ENCODE data around the gene NUDCD3. TPM values are rescaled to one million over a fixed set of nuclear protein-coding genes. Genes with fewer than 3 reads are reported as not detected.

NUDCD3 gene
- polyA plus RNA-seq, 1 donor = 68.3 TPM

- H3K4me1 ChIP-seq (ENCODE audit: control insufficient read depth, insufficient read depth, low read length) = no peaks in the 10 kb centered on the region
- peaks cover 40% of the 10 kb centered on the region for H3K36me3 ChIP-seq (ENCODE audit: control insufficient read depth, insufficient read depth, low read length)
- H3K9me3 ChIP-seq (ENCODE audit: control insufficient read depth, low read depth, low read length) = no peaks in the 10 kb centered on the region
- H3K27me3 ChIP-seq (ENCODE audit: control insufficient read depth, insufficient read depth, low read length) = no peaks in the 10 kb centered on the region
- no peak overlapping the region for H3K27ac ChIP-seq (ENCODE audit: low read length)
- 80% methylated on average over 1 of the region's 1 CpG for WGBS (ENCODE audit: insufficient coverage, low lambda C conversion rate)
- no peak for DNase-seq
- no peak overlapping the region for H3K4me3 ChIP-seq (ENCODE audit: low read length)
These were observed 40.9 kb downstream of the NUDCD3 start for GRCh38 chr7:44449584-44449928.

GRCh38 chr7:44448922-44449583 is 41.4 kb downstream of the NUDCD3 start:
- no peak overlapping the region for H3K4me3 ChIP-seq (ENCODE audit: low read length)
- H3K4me1 ChIP-seq (ENCODE audit: control insufficient read depth, insufficient read depth, low read length) = no peaks in the 10 kb centered on the region
- WGBS (ENCODE audit: insufficient coverage, low lambda C conversion rate) = 68% methylated on average over 3 of the region's 4 CpGs
- H3K9me3 ChIP-seq (ENCODE audit: control insufficient read depth, low read depth, low read length) = no peaks in the 10 kb centered on the region
- no peaks in the 10 kb centered on the region for H3K27me3 ChIP-seq (ENCODE audit: control insufficient read depth, insufficient read depth, low read length)
- no peak for DNase-seq
- H3K36me3 ChIP-seq (ENCODE audit: control insufficient read depth, insufficient read depth, low read length) = peaks cover 42% of the 10 kb centered on the region
- no peak overlapping the region for H3K27ac ChIP-seq (ENCODE audit: low read length)

- H3K27me3 ChIP-seq (ENCODE audit: control insufficient read depth, insufficient read depth, low read length) = no peaks in the 10 kb centered on the region
- no peak overlapping the region for H3K4me3 ChIP-seq (ENCODE audit: low read length)
- no CpG with 5 or more reads among the region's 5 CpGs for WGBS (ENCODE audit: insufficient coverage, low lambda C conversion rate)
- DNase-seq = no peak
- H3K27ac ChIP-seq (ENCODE audit: low read length) = no peak overlapping the region
- peaks cover 44% of the 10 kb centered on the region for H3K36me3 ChIP-seq (ENCODE audit: control insufficient read depth, insufficient read depth, low read length)
- H3K4me1 ChIP-seq (ENCODE audit: control insufficient read depth, insufficient read depth, low read length) = no peaks in the 10 kb centered on the region
- H3K9me3 ChIP-seq (ENCODE audit: control insufficient read depth, low read depth, low read length) = no peaks in the 10 kb centered on the region
These were observed 42.5 kb downstream of the NUDCD3 start for GRCh38 chr7:44447874-44448425.

GRCh38 chr7:44445986-44446671 is 44.3 kb downstream of the NUDCD3 start:
- DNase-seq = no peak
- Histone ChIP-seq H3K27ac (ENCODE audit: low read length) (no peak overlapping the region), H3K4me1 (ENCODE audit: control insufficient read depth, insufficient read depth, low read length) (no peaks in the 10 kb centered on the region), H3K36me3 (ENCODE audit: control insufficient read depth, insufficient read depth, low read length) (peaks cover 34% of the 10 kb centered on the region), H3K9me3 (ENCODE audit: control insufficient read depth, low read depth, low read length) (no peaks in the 10 kb centered on the region), H3K4me3 (ENCODE audit: low read length) (no peak overlapping the region), H3K27me3 (ENCODE audit: control insufficient read depth, insufficient read depth, low read length) (no peaks in the 10 kb centered on the region)
- no CpG with 5 or more reads among the region's 2 CpGs for WGBS (ENCODE audit: insufficient coverage, low lambda C conversion rate)

GRCh38 chr7:44441079-44441478 is 49.4 kb downstream of the NUDCD3 start:
- peaks cover 6% of the 10 kb centered on the region for H3K4me1 ChIP-seq (ENCODE audit: control insufficient read depth, insufficient read depth, low read length)
- H3K9me3 ChIP-seq (ENCODE audit: control insufficient read depth, low read depth, low read length) = no peaks in the 10 kb centered on the region
- WGBS (ENCODE audit: insufficient coverage, low lambda C conversion rate) = no CpG with 5 or more reads among the region's 3 CpGs
- no peaks in the 10 kb centered on the region for H3K27me3 ChIP-seq (ENCODE audit: control insufficient read depth, insufficient read depth, low read length)
- peaks cover 12% of the 10 kb centered on the region for H3K36me3 ChIP-seq (ENCODE audit: control insufficient read depth, insufficient read depth, low read length)
- H3K4me3 ChIP-seq (ENCODE audit: low read length) = no peak overlapping the region
- H3K27ac ChIP-seq (ENCODE audit: low read length) = no peak overlapping the region
- DNase-seq = no peak

GRCh38 chr7:44440577-44441078 is 49.8 kb downstream of the NUDCD3 start:
- Histone ChIP-seq H3K27ac (ENCODE audit: low read length) (no peak overlapping the region), H3K27me3 (ENCODE audit: control insufficient read depth, insufficient read depth, low read length) (no peaks in the 10 kb centered on the region), H3K4me3 (ENCODE audit: low read length) (no peak overlapping the region), H3K9me3 (ENCODE audit: control insufficient read depth, low read depth, low read length) (no peaks in the 10 kb centered on the region), H3K4me1 (ENCODE audit: control insufficient read depth, insufficient read depth, low read length) (peaks cover 6% of the 10 kb centered on the region), H3K36me3 (ENCODE audit: control insufficient read depth, insufficient read depth, low read length) (peaks cover 12% of the 10 kb centered on the region)
- DNase-seq = no peak

GRCh38 chr7:44439926-44440325 is 50.5 kb downstream of the NUDCD3 start:
- 80% methylated on average over 1 of the region's 3 CpGs for WGBS (ENCODE audit: insufficient coverage, low lambda C conversion rate)

GRCh38 chr7:44438816-44439215 is 51.6 kb downstream of the NUDCD3 start:
- H3K36me3 ChIP-seq (ENCODE audit: control insufficient read depth, insufficient read depth, low read length) = peaks cover 3% of the 10 kb centered on the region
- DNase-seq = peak; percentile 76 to 86
- no peak overlapping the region for H3K4me3 ChIP-seq (ENCODE audit: low read length)
- WGBS (ENCODE audit: insufficient coverage, low lambda C conversion rate) = 70% methylated on average over 2 of the region's 4 CpGs
- H3K27me3 ChIP-seq (ENCODE audit: control insufficient read depth, insufficient read depth, low read length) = no peaks in the 10 kb centered on the region
- peak overlapping the region; percentile 88 for H3K27ac ChIP-seq (ENCODE audit: low read length)
- H3K4me1 ChIP-seq (ENCODE audit: control insufficient read depth, insufficient read depth, low read length) = peaks cover 6% of the 10 kb centered on the region
- no peaks in the 10 kb centered on the region for H3K9me3 ChIP-seq (ENCODE audit: control insufficient read depth, low read depth, low read length)

More at GRCh38 chr7:44439926-44440325, 50.5 kb downstream of the NUDCD3 start:
- DNase-seq = peak; percentile 11 to 55
- H3K27ac ChIP-seq (ENCODE audit: low read length) = peak overlapping the region; percentile 88
- no peaks in the 10 kb centered on the region for H3K27me3 ChIP-seq (ENCODE audit: control insufficient read depth, insufficient read depth, low read length)
- no peak overlapping the region for H3K4me3 ChIP-seq (ENCODE audit: low read length)
- H3K36me3 ChIP-seq (ENCODE audit: control insufficient read depth, insufficient read depth, low read length) = peaks cover 10% of the 10 kb centered on the region
- no peaks in the 10 kb centered on the region for H3K9me3 ChIP-seq (ENCODE audit: control insufficient read depth, low read depth, low read length)
- H3K4me1 ChIP-seq (ENCODE audit: control insufficient read depth, insufficient read depth, low read length) = peaks cover 6% of the 10 kb centered on the region

- no peak for DNase-seq
- H3K36me3 ChIP-seq (ENCODE audit: control insufficient read depth, insufficient read depth, low read length) = peaks cover 16% of the 10 kb centered on the region
- peaks cover 2% of the 10 kb centered on the region for H3K4me1 ChIP-seq (ENCODE audit: control insufficient read depth, insufficient read depth, low read length)
- H3K9me3 ChIP-seq (ENCODE audit: control insufficient read depth, low read depth, low read length) = no peaks in the 10 kb centered on the region
- H3K4me3 ChIP-seq (ENCODE audit: low read length) = no peak overlapping the region
- no peaks in the 10 kb centered on the region for H3K27me3 ChIP-seq (ENCODE audit: control insufficient read depth, insufficient read depth, low read length)
- H3K27ac ChIP-seq (ENCODE audit: low read length) = no peak overlapping the region
- 86% methylated on average over 1 of the region's 7 CpGs for WGBS (ENCODE audit: insufficient coverage, low lambda C conversion rate)
These were observed 56.3 kb downstream of the NUDCD3 start for GRCh38 chr7:44434201-44434600.

GRCh38 chr7:44433255-44434022 is 57.0 kb downstream of the NUDCD3 start:
- Histone ChIP-seq H3K4me1 (ENCODE audit: control insufficient read depth, insufficient read depth, low read length) (no peaks in the 10 kb centered on the region), H3K27me3 (ENCODE audit: control insufficient read depth, insufficient read depth, low read length) (no peaks in the 10 kb centered on the region), H3K4me3 (ENCODE audit: low read length) (no peak overlapping the region), H3K27ac (ENCODE audit: low read length) (no peak overlapping the region), H3K9me3 (ENCODE audit: control insufficient read depth, low read depth, low read length) (no peaks in the 10 kb centered on the region), H3K36me3 (ENCODE audit: control insufficient read depth, insufficient read depth, low read length) (peaks cover 19% of the 10 kb centered on the region)
- WGBS (ENCODE audit: insufficient coverage, low lambda C conversion rate) = 100% methylated on average over 2 of the region's 10 CpGs
- no peak for DNase-seq
